Measurements from ENCODE around the gene EEF1E1. TPM values are rescaled to one million over a fixed set of nuclear protein-coding genes. Genes with fewer than 3 reads are reported as not detected.

EEF1E1 gene
- total RNA-seq, 1 donor from 2014 or later: 88.8 TPM

DNA sequence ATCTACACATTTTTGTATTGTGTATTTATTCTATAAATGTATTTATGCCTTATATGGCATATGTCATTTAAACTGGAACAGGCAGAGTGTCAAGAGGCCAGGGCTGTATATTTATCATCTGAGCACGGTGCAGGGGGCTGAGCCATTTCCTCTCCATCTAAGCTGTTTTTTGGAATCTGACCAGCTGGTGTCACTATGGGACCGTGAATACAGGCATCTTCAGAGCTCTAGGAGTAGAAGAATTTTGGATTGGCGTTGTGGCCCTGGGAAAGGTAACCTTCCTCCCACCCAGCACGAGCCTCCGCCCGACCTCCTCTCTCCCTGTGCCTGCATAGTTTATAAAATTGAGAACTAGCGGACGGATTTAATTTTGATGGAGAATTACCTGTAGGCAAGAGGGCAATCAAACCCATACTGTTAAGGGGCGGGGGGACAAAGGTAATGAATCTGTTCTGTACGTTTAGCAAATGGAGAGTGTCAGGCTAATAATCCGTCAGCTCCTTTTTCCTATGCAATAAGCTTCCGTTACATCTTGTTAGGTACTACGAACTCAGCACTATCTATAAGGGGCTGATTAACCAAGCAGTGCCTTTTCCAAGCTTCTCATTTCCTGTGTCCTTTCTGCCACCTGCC is 29.0 kb upstream of the EEF1E1 start:
- TF ChIP-seq, protein P1, sequence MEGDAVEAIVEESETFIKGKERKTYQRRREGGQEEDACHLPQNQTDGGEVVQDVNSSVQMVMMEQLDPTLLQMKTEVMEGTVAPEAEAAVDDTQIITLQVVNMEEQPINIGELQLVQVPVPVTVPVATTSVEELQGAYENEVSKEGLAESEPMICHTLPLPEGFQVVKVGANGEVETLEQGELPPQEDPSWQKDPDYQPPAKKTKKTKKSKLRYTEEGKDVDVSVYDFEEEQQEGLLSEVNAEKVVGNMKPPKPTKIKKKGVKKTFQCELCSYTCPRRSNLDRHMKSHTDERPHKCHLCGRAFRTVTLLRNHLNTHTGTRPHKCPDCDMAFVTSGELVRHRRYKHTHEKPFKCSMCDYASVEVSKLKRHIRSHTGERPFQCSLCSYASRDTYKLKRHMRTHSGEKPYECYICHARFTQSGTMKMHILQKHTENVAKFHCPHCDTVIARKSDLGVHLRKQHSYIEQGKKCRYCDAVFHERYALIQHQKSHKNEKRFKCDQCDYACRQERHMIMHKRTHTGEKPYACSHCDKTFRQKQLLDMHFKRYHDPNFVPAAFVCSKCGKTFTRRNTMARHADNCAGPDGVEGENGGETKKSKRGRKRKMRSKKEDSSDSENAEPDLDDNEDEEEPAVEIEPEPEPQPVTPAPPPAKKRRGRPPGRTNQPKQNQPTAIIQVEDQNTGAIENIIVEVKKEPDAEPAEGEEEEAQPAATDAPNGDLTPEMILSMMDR (conservative IDR thresholded peaks at IDR 0.05; ENCODE audit: low read depth, low read length): peak; percentile 82
- H3K4me3 ChIP-seq (ENCODE audit: low read depth, low read length): no peak overlapping the region
- no peak for DNase-seq (ENCODE audit: low read depth)

DNA sequence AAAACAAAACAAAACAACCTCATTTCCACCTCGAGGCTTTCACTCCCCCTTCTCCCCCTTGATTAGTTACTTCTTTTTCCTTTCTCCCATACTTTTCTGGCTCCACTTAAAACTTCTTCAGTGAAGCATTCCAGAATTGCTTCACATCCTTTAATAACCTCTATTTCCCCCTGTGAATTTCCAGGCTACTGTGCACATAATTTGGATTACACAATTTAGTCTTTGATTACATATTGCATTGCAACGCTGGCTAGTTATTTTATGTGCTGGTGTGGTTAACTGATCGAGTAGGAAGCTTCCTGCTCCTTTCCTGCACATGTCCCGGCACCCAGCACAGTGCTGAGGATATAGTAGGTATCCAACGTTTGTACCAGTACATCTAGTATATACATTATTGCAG is 28.1 kb upstream of the EEF1E1 start:
- peak; percentile 32 for DNase-seq (ENCODE audit: low read depth)
- H3K4me3 ChIP-seq (ENCODE audit: low read depth, low read length): no peak overlapping the region
- TF ChIP-seq, protein P1 (conservative IDR thresholded peaks at IDR 0.05; ENCODE audit: low read depth, low read length): no peak

DNA sequence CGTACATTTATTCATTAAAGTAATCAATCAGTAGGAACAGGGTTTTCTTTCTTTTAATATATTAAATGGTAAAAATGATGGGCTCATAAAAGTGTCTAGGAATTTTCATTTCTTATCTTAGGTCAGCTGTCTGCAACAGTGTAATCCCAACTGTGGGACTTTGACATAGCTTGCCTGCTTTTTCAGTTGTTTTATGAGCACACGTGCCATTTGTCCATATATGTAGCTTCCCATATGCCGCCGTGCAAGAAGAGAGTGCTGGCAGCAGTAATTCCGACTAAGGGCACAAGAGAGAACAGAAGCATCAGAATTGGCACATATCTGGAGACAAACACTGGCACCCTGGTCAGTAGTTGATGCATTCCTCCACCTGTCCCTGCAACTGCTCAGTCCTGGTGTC is 20.9 kb upstream of the EEF1E1 start:
- no peak for DNase-seq (ENCODE audit: low read depth)
- TF ChIP-seq, protein P1 (conservative IDR thresholded peaks at IDR 0.05; ENCODE audit: low read depth, low read length): no peak
- no peak overlapping the region for H3K4me3 ChIP-seq (ENCODE audit: low read depth, low read length)

DNA sequence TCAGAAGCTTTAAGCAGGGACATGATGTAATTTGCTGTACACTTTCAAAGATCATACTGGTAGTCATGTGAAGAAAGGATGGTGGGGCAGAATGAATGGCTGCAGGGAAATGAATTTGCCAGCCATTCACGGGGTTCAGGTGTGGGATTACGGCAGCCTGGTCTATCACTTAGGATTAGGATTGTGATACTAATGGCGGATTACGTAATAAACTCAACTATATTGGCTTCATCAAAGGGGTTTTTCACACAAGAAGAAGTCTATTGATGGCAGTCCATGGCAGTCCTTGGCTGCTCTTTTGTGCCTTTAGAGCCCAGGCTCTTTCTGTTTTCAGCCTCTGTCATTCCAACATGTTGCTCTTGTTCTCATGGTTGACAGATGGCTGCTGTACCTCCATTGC is 12.6 kb upstream of the EEF1E1 start:
- H3K4me3 ChIP-seq (ENCODE audit: low read depth, low read length): no peak overlapping the region
- TF ChIP-seq, protein P1 (conservative IDR thresholded peaks at IDR 0.05; ENCODE audit: low read depth, low read length): no peak
- DNase-seq (ENCODE audit: low read depth): no peak

DNA sequence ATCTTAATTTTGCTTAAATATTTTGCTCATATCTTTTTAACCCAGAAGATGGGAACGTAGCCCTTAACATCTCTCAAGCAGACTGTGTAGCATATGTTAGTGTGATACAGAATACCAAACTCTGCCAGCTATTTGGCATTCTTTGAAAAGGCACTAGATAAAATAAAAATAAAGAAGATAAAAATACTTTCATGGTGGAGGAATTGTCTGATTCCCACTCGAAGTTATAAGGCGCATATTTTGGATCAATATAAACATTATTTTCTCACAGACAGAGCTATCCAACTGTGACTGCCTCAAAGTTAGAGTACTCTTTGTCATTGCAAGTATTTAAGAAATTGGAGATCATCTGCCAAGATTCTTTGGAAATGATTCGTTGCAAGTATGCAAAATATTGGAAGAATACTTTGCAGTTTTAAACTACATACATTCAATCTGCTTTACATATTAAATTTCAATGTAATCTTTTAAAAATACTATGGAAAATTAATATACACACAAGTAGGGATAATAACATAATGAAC is 10.8 kb upstream of the EEF1E1 start:
- TF ChIP-seq, protein P1 (conservative IDR thresholded peaks at IDR 0.05; ENCODE audit: low read depth, low read length): no peak
- no peak for DNase-seq (ENCODE audit: low read depth)
- no peak overlapping the region for H3K4me3 ChIP-seq (ENCODE audit: low read depth, low read length)

DNA sequence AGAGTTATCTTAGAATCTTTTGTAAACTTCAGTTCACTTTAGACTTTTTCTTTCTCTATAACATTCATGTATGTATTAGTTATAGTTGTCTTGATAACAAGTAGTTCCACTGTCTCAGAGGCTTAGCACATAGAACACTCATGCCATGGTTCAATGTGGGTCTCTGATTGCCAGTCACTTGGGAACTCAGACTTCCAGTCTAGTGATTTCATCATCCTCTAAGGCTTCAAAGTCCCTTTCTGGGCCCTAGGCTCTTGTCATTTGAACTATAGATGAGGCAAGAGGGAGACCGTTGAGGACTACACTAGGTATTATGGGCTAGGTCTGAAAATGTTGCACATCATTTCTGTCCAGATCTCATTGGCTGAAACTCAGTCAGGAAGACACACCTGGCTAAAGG is 8.4 kb upstream of the EEF1E1 start:
- TF ChIP-seq, protein P1 (conservative IDR thresholded peaks at IDR 0.05; ENCODE audit: low read depth, low read length): no peak
- no peak overlapping the region for H3K4me3 ChIP-seq (ENCODE audit: low read depth, low read length)
- no peak for DNase-seq (ENCODE audit: low read depth)

DNA sequence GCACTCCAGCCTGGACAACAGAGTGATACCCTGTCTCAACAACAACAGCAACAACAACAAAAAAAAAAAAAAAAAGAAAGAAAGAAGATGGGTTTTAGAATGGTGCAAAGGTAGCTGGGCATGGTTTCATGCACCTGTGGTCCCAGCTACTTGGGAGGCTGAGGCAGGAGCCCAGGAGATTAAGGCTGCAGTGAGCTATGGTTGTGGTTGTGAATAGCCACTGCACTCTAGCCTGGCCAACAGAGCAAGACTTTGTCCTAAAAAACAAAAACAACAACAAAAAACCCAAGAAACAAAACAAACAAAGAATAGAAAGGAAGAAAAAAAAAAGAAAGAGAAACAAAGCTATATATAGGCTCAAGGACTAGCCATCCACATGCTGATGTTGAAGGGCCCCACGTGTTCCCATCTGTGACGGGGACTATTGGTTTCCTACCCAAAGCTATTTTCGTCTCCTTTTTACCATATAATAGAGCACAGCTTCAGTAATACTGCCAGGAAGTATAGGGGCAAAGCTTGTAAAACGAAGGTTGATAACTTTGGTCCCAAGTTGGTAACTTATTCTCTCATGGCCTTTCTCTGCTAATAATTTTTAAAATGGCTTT is 7.9 kb upstream of the EEF1E1 start:
- no peak for DNase-seq (ENCODE audit: low read depth)
- TF ChIP-seq, protein P1 (conservative IDR thresholded peaks at IDR 0.05; ENCODE audit: low read depth, low read length): no peak
- no peak overlapping the region for H3K4me3 ChIP-seq (ENCODE audit: low read depth, low read length)
